ENCODE data around the gene UBN1.

The UBN1 gene

DNA sequence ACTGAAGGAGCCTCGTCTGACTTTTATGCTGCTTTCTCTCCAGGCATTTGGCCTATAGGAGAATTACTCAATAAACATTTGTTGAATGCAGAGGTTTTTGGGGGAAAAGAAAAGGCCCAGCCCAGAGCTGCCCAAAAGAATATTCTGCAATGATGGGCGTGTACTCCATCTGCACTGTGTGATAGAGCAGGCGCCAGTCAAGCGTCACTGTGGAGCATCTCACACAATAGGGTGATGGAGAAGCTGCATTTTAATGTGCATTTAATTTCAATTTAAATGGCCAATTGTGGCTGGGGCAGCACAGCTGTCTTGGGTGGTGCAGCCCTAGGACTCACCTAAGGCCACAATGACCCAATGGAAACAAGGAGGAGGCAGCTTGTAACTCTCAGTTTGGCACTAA lies 20.8 kb upstream of the UBN1 start:
- peaks cover 49 to 64% of the 10 kb centered on the region in 2 donors for H3K36me3 ChIP-seq (ENCODE audit: control insufficient read depth in 2 of 2, insufficient read depth in 2 of 2, low read length in 2 of 2)
- peaks cover 9% of the 10 kb centered on the region for H3K4me1 ChIP-seq (ENCODE audit: control insufficient read depth, insufficient read depth, low read length)
- no peaks in the 10 kb centered on the region for H3K9me3 ChIP-seq (ENCODE audit: control insufficient read depth in 2 of 2, low read length in 2 of 2)
- no peak overlapping the region for H3K27ac ChIP-seq (ENCODE audit: low read length)
- H3K27me3 ChIP-seq (ENCODE audit: control insufficient read depth in 1 of 2, insufficient read depth in 2 of 2, low read length in 2 of 2), result no peaks in the 10 kb centered on the region
- no peak overlapping the region for H3K9ac ChIP-seq (ENCODE audit: low read length in 2 of 2)
- no peak overlapping the region for H3K4me3 ChIP-seq (ENCODE audit: low read length in 2 of 2)

DNA sequence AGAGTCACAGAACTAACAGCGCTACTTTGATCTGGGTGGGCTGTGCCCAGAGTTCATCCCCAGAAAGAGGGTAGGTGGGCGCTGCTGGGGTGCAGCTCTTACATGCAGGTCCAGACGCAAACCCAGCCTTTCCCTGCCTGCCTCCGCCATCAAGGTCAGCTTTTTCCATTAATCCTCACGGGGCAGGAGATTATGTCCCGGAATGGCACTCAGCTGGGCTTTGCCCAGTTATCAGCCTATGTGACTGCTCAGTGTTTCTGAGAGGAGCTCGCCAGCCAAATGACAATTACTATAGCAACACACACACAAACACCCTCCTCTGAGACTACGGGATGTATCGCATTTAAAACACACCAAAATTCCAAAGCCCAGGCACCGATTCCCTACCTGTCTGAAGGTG lies 20.3 kb upstream of the UBN1 start:
- Histone ChIP-seq H3K27ac (ENCODE audit: low read length) (peak overlapping the region; percentile 6), H3K36me3 (ENCODE audit: control insufficient read depth in 2 of 2, insufficient read depth in 2 of 2, low read length in 2 of 2) (peaks cover 49 to 65% of the 10 kb centered on the region in 2 donors)

DNA sequence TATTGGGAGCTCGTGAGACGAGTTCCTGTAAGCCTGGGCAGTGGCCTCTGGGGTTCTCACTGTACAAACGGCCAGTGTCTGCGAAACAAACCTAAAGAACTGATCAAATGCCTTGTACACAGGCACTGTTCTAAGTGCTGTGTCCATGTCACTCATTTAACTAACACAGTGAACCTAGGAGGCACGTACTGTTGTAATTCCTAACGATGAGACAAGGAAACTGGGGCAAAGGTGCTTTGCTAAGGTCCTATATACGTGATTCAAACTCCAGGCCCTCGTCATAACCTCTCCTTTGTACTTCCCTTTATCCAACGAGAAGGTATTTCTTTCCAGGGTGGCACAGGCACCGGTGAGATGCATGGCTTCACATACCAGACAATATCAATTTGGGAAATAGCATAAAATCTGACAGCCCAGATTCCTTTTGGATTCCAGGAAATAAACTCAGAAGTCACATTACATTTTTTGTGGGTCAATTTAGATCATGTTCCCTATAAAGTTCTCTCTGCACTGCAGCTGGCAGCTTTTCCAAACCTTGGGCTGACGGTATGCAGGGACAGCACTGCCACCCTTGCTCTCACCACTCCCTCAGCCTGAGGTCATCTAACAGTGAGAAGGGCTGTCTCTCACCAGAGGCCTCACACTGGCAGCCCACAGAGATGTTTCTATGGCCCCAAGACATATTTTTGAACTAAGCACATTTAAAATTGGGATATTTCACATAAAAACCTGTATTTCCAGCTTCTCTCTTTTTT lies 18.5 kb upstream of the UBN1 start:
- no peak overlapping the region for H3K9ac ChIP-seq (ENCODE audit: low read length in 2 of 2)
- peaks cover 9% of the 10 kb centered on the region for H3K4me1 ChIP-seq (ENCODE audit: control insufficient read depth, insufficient read depth, low read length)
- H3K9me3 ChIP-seq (ENCODE audit: control insufficient read depth in 2 of 2, low read length in 2 of 2), result no peaks in the 10 kb centered on the region
- H3K4me3 ChIP-seq (ENCODE audit: low read length in 2 of 2), result no peak overlapping the region
- H3K36me3 ChIP-seq (ENCODE audit: control insufficient read depth in 2 of 2, insufficient read depth in 2 of 2, low read length in 2 of 2), result peaks cover 54 to 63% of the 10 kb centered on the region in 2 donors
- H3K27ac ChIP-seq (ENCODE audit: low read length), result no peak overlapping the region
- H3K27me3 ChIP-seq (ENCODE audit: control insufficient read depth in 1 of 2, insufficient read depth in 2 of 2, low read length in 2 of 2), result no peaks in the 10 kb centered on the region

More for the DNA sequence above, 20.3 kb upstream of the UBN1 start:
- no peaks in the 10 kb centered on the region for H3K9me3 ChIP-seq (ENCODE audit: control insufficient read depth in 2 of 2, low read length in 2 of 2)
- H3K9ac ChIP-seq (ENCODE audit: low read length in 2 of 2), result peak overlapping the region in 1 of 2 donors; percentile 21
- H3K4me3 ChIP-seq (ENCODE audit: low read length in 2 of 2), result peak overlapping the region in 1 of 2 donors; percentile 14
- H3K27me3 ChIP-seq (ENCODE audit: control insufficient read depth in 1 of 2, insufficient read depth in 2 of 2, low read length in 2 of 2), result no peaks in the 10 kb centered on the region
- H3K4me1 ChIP-seq (ENCODE audit: control insufficient read depth, insufficient read depth, low read length), result peaks cover 9% of the 10 kb centered on the region

DNA sequence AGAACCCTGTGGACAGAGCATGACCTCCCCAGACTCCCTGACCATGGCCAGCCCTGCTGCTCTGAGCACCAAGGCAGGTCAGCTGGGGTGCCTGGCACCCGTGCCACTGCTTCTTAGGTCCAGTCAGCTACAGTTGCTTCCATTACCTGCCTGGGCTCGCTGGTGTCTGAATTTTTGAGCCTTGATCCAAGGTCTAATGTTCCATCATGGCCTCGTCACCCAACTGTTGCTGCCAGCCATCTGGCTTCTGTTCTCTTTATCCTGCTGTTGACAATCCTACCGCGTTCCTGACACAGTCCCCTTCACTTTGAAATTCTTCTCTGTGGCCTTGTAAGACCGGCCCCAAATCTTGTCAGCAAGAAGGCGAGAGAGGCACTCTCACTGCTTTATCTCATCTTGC lies 16.9 kb upstream of the UBN1 start:
- Histone ChIP-seq H3K27me3 (ENCODE audit: control insufficient read depth in 1 of 2, insufficient read depth in 2 of 2, low read length in 2 of 2) (no peaks in the 10 kb centered on the region), H3K36me3 (ENCODE audit: control insufficient read depth in 2 of 2, insufficient read depth in 2 of 2, low read length in 2 of 2) (peaks cover 53% of the 10 kb centered on the region in 2 donors), H3K4me1 (ENCODE audit: control insufficient read depth, insufficient read depth, low read length) (peaks cover 9% of the 10 kb centered on the region), H3K27ac (ENCODE audit: low read length) (no peak overlapping the region), H3K9ac (ENCODE audit: low read length in 2 of 2) (no peak overlapping the region), H3K4me3 (ENCODE audit: low read length in 2 of 2) (no peak overlapping the region), H3K9me3 (ENCODE audit: control insufficient read depth in 2 of 2, low read length in 2 of 2) (no peaks in the 10 kb centered on the region)

DNA sequence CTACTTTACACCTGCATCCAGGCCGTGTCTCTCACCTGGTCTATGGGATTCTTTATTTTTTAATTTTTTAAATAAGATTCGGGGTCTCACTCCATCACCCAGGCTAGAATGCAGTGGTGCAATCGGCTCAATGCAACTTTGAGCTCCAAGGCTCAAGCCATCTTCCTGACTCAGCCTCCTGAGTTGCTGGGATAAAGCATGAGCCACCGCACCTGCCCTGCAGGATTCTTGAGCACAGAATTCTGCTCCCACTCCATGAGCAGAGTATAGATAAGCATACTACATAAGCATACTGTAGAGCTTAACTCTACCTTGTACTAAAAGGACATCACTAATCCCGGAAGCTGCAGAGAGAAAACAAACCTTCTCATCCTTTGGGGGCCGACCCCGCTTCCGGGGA lies 15.7 kb upstream of the UBN1 start:
- Histone ChIP-seq H3K36me3 (ENCODE audit: control insufficient read depth in 2 of 2, insufficient read depth in 2 of 2, low read length in 2 of 2) (peaks cover 52 to 55% of the 10 kb centered on the region in 2 donors), H3K27ac (ENCODE audit: low read length) (no peak overlapping the region), H3K9me3 (ENCODE audit: control insufficient read depth in 2 of 2, low read length in 2 of 2) (no peaks in the 10 kb centered on the region), H3K4me3 (ENCODE audit: low read length in 2 of 2) (no peak overlapping the region), H3K4me1 (ENCODE audit: control insufficient read depth, insufficient read depth, low read length) (peaks cover 7% of the 10 kb centered on the region), H3K9ac (ENCODE audit: low read length in 2 of 2) (no peak overlapping the region), H3K27me3 (ENCODE audit: control insufficient read depth in 1 of 2, insufficient read depth in 2 of 2, low read length in 2 of 2) (no peaks in the 10 kb centered on the region)

DNA sequence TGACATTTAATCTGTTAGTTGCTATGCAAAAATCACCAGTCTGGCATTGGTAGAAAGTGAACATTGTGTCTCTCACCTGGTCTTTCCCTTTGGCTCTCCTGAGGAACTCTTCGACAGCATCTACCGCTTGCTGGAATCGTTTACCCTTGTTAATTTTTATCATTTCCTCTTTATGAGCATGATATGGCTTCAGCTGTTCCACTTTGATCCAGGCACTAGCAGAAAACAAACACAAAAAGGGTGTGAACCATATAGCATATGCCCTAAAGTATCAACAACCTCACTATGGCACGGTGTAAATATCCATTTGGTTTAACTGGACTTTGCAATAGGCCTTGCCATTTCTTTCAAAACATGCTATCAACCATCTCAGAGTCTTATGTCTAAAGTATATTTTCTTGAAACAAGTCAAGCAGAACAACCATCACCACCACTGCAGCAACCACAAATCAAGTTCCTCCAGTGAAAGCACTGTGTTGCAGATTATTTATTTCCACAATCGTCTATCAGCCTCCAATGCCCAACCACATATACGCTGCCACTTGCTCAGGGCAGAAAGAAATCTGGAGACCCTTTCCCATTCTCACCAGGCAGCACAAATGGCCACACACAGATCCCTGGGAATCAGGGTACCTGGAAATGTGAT lies 14.5 kb upstream of the UBN1 start:
- Histone ChIP-seq H3K36me3 (ENCODE audit: control insufficient read depth in 2 of 2, insufficient read depth in 2 of 2, low read length in 2 of 2) (peaks cover 53 to 56% of the 10 kb centered on the region in 2 donors), H3K27ac (ENCODE audit: low read length) (no peak overlapping the region), H3K9me3 (ENCODE audit: control insufficient read depth in 2 of 2, low read length in 2 of 2) (no peaks in the 10 kb centered on the region), H3K9ac (ENCODE audit: low read length in 2 of 2) (no peak overlapping the region), H3K4me3 (ENCODE audit: low read length in 2 of 2) (no peak overlapping the region), H3K4me1 (ENCODE audit: control insufficient read depth, insufficient read depth, low read length) (no peaks in the 10 kb centered on the region), H3K27me3 (ENCODE audit: control insufficient read depth in 1 of 2, insufficient read depth in 2 of 2, low read length in 2 of 2) (no peaks in the 10 kb centered on the region)

DNA sequence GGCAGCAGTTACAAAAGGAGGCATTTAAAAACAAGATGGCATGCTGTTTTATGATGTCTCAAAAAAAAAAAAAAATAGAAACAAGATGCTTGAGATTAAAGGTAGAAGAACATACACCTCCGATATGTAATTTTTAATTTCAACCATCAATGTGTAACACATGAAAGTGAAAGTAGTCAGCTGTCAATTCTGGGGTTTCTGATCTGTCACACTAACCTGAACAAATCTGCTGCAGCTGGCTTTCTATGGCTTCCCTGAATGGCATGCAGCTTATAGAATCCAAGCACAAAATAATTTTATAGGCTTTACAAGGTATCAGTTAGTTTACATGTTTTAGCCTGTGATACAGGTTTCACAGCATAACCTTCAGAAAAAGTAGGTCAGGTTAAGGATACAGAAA lies 13.7 kb upstream of the UBN1 start:
- Histone ChIP-seq H3K27me3 (ENCODE audit: control insufficient read depth in 1 of 2, insufficient read depth in 2 of 2, low read length in 2 of 2) (no peaks in the 10 kb centered on the region), H3K27ac (ENCODE audit: low read length) (no peak overlapping the region), H3K9me3 (ENCODE audit: control insufficient read depth in 2 of 2, low read length in 2 of 2) (no peaks in the 10 kb centered on the region), H3K4me1 (ENCODE audit: control insufficient read depth, insufficient read depth, low read length) (no peaks in the 10 kb centered on the region), H3K9ac (ENCODE audit: low read length in 2 of 2) (no peak overlapping the region), H3K36me3 (ENCODE audit: control insufficient read depth in 2 of 2, insufficient read depth in 2 of 2, low read length in 2 of 2) (peaks cover 54 to 55% of the 10 kb centered on the region in 2 donors), H3K4me3 (ENCODE audit: low read length in 2 of 2) (no peak overlapping the region)

DNA sequence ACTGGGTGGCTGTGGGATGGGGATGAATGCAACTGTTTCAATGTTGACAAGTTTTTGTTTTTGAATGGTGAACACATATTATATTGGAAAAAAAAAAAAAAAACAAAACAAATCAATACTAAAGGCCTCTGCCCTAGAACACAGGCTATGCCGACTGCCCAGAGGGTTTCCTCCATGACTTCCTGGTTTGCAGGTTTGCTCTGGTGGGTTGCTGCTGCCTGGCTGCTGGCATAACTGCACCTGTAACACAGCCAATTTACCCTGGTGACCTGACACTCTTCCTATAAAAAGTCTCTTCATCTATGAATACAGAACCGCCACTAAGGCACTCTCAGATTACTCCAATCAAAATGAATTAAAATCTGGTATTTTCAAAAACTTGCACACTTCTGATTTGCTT lies 10.6 kb upstream of the UBN1 start:
- H3K36me3 ChIP-seq (ENCODE audit: control insufficient read depth in 2 of 2, insufficient read depth in 2 of 2, low read length in 2 of 2), result peaks cover 51 to 56% of the 10 kb centered on the region in 2 donors
- H3K9me3 ChIP-seq (ENCODE audit: control insufficient read depth in 2 of 2, low read length in 2 of 2), result no peaks in the 10 kb centered on the region
- H3K27me3 ChIP-seq (ENCODE audit: control insufficient read depth in 1 of 2, insufficient read depth in 2 of 2, low read length in 2 of 2), result no peaks in the 10 kb centered on the region
- H3K4me1 ChIP-seq (ENCODE audit: control insufficient read depth, insufficient read depth, low read length), result no peaks in the 10 kb centered on the region
- H3K4me3 ChIP-seq (ENCODE audit: low read length in 2 of 2), result no peak overlapping the region
- H3K27ac ChIP-seq (ENCODE audit: low read length), result no peak overlapping the region
- no peak overlapping the region for H3K9ac ChIP-seq (ENCODE audit: low read length in 2 of 2)

DNA sequence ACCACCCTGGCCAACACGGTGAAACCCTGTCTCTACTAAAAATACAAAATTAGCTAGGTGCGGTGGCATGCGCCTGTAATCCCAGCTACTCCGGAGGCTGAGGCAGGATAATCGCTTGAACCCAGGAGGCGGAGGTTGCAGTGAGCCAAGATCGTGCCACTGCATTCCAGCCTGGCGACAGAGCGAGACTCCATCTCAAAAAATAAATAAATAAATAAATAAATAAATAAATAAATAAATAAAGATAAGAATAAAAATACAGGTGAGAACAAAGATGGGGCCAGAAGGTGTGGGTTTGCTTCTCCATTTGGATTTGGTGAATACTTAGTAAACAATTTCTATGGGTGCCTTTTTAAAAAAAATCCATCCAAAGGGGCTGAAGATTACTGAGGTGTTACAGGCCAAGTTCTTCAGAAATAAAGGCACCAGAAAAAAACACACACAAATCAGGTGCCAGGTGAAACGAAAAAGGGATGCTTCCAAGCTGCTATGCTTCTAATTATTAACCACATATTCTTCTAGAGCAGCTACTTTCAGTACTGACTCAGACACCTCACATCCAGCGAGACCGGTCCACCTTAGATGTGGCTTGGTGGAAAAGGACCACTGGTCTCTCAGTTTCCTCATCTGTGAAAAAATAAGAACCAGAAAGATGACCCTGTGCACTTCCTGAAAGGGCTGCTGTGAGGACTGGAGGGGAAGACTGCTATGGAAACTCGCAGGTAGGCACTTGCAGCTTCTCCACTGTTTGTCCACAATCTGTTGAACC lies 9.4 kb upstream of the UBN1 start:
- H3K4me1 ChIP-seq (ENCODE audit: control insufficient read depth, insufficient read depth, low read length), result no peaks in the 10 kb centered on the region
- H3K9me3 ChIP-seq (ENCODE audit: control insufficient read depth in 2 of 2, low read length in 2 of 2), result no peaks in the 10 kb centered on the region
- H3K36me3 ChIP-seq (ENCODE audit: control insufficient read depth in 2 of 2, insufficient read depth in 2 of 2, low read length in 2 of 2), result peaks cover 46 to 53% of the 10 kb centered on the region in 2 donors
- H3K27me3 ChIP-seq (ENCODE audit: control insufficient read depth in 1 of 2, insufficient read depth in 2 of 2, low read length in 2 of 2), result no peaks in the 10 kb centered on the region
- no peak overlapping the region for H3K27ac ChIP-seq (ENCODE audit: low read length)
- no peak overlapping the region for H3K4me3 ChIP-seq (ENCODE audit: low read length in 2 of 2)
- H3K9ac ChIP-seq (ENCODE audit: low read length in 2 of 2), result no peak overlapping the region

DNA sequence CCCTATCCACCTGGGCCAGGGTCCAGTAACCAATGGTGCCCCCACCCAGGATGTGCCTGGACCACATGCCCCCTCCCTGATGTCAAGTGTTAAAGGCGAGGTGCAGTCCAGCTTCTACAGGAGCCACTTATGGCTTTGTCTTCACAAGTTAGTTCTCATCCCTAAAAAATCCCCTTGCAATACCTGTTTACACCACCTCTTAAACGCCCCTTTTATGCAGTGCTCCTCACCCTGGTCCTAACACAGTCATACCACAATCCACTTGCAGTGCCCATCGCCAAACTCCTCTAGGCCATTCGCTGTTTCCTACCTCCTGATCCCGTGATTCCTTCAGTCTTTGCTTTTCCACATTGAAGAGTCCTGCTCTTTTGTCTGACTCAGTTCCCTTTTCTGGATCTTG lies 7.3 kb upstream of the UBN1 start:
- Histone ChIP-seq H3K9ac (ENCODE audit: low read length in 2 of 2) (no peak overlapping the region), H3K36me3 (ENCODE audit: control insufficient read depth in 2 of 2, insufficient read depth in 2 of 2, low read length in 2 of 2) (peaks cover 50 to 66% of the 10 kb centered on the region in 2 donors), H3K9me3 (ENCODE audit: control insufficient read depth in 2 of 2, low read length in 2 of 2) (no peaks in the 10 kb centered on the region), H3K27ac (ENCODE audit: low read length) (no peak overlapping the region), H3K4me1 (ENCODE audit: control insufficient read depth, insufficient read depth, low read length) (no peaks in the 10 kb centered on the region), H3K4me3 (ENCODE audit: low read length in 2 of 2) (no peak overlapping the region), H3K27me3 (ENCODE audit: control insufficient read depth in 1 of 2, insufficient read depth in 2 of 2, low read length in 2 of 2) (no peaks in the 10 kb centered on the region)
